ENCODE measurements around the gene KAZN.

KAZN gene

DNA sequence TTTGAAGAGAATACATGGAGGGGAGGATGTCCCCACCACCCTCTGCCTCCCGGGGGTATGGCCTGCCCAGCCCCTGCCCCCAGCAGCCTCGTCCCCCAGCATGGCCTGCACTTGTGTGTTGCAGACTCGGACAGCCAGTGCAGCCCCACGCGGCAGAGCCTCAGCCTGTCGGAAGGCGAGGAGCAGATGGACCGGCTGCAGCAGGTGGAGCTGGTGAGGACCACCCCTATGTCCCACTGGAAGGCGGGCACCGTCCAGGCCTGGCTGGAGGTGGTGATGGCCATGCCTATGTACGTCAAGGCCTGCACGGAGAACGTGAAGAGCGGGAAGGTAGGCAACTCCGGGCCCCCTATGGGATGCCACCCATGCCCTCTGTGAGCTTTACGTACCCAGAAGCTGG is 495.6 kb downstream of the KAZN start:
- H3K27ac ChIP-seq (ENCODE audit: low read length, poor library complexity, severe bottlenecking): no peak overlapping the region
- no peak overlapping the region for H3K4me2 ChIP-seq (ENCODE audit: low read length, poor library complexity, severe bottlenecking)
- H2BK5ac ChIP-seq (ENCODE audit: low read depth, low read length, poor library complexity, severe bottlenecking): no peak overlapping the region
- H3K4me3 ChIP-seq (ENCODE audit: insufficient read depth in 1 of 2, low read depth in 1 of 2, low read length in 2 of 2): no peak overlapping the region
- 91% methylated on average over 16 of the region's 16 CpGs for WGBS
- H2BK120ac ChIP-seq (ENCODE audit: low read depth, low read length): no peak overlapping the region
- peaks cover 2 to 24% of the 10 kb centered on the region in 2 experiments for H3K27me3 ChIP-seq (ENCODE audit: control insufficient read depth in 1 of 2, insufficient read depth in 1 of 2, low read length in 2 of 2)
- H3K79me1 ChIP-seq (replicated peaks; ENCODE audit: low read length, poor library complexity, severe bottlenecking): no peaks in the 10 kb centered on the region
- H2BK15ac ChIP-seq (ENCODE audit: low read depth, poor library complexity, severe bottlenecking): no peak overlapping the region
- H2AK5ac ChIP-seq (ENCODE audit: low read length, severe bottlenecking): no peak overlapping the region
- no peak for DNase-seq
- no peak overlapping the region for H3K9ac ChIP-seq (ENCODE audit: low read length)
- H4K8ac ChIP-seq (ENCODE audit: low read length): no peak overlapping the region
- H3K4me1 ChIP-seq (ENCODE audit: control insufficient read depth, insufficient read depth, low read depth, low read length): peaks cover 11% of the 10 kb centered on the region
- peak overlapping the region; percentile 10 for H4K91ac ChIP-seq (ENCODE audit: low read length)
- H3K4ac ChIP-seq (ENCODE audit: low read depth in 1 of 2, low read length in 2 of 2): no peak overlapping the region
- no peak overlapping the region for H2BK12ac ChIP-seq (ENCODE audit: low read length in 2 of 2)
- no peaks in the 10 kb centered on the region for H3K36me3 ChIP-seq (ENCODE audit: control insufficient read depth in 1 of 2, insufficient read depth in 2 of 2, low read depth in 1 of 2, low read length in 2 of 2)
- no peak overlapping the region for H2AFZ ChIP-seq (ENCODE audit: low read depth, low read length)
- H3K9me3 ChIP-seq (ENCODE audit: control insufficient read depth, low read length): no peaks in the 10 kb centered on the region
- H3K14ac ChIP-seq (ENCODE audit: low read length in 2 of 2): peak overlapping the region in 1 of 2 experiments; percentile 35
- H3K23ac ChIP-seq (ENCODE audit: low read length in 2 of 2): no peak overlapping the region
- no peak overlapping the region for H3K18ac ChIP-seq (ENCODE audit: low read depth in 1 of 2, low read length in 2 of 2)

DNA sequence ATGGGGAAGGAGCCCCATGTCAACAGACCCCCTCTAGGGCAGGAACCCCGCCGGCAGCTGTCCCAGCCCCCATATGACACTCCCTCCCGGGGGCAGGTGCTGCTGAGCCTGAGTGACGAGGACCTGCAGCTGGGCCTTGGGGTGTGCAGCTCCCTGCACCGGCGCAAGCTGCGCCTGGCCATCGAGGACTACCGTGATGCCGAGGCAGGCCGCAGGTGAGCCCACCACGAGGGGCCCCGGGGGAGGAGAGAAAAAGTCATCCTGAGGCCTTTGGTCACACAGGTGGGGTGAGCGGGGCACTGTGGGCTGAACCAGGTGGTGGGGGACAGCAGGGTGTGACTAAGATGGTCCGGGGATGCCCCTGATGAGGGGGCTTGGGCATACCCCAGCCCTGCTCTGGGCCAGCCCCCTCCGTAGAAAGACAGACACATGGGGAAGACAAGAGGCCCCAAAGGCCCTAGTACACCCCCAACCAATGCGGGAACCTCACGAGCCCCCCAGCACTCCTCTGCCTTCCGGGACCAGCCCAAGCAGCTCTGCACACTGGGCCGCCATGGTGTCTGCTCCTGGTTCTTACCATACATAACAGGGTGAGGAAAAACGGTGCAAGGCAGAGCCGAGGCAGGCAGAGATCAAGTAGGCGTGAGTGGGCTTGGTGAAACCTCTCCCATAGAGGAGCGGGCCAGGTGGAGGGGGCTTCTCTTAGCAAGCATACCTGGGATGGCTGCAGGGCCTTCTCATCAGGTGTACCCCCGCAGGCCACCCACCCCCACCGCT is 496.4 kb downstream of the KAZN start:
- Histone ChIP-seq H3K18ac (ENCODE audit: low read depth in 1 of 2, low read length in 2 of 2) (no peak overlapping the region), H3K4me1 (ENCODE audit: control insufficient read depth, insufficient read depth, low read depth, low read length) (peaks cover 8% of the 10 kb centered on the region), H2AK5ac (ENCODE audit: low read length, severe bottlenecking) (no peak overlapping the region), H2AFZ (ENCODE audit: low read depth, low read length) (no peak overlapping the region), H3K4me3 (ENCODE audit: insufficient read depth in 1 of 2, low read depth in 1 of 2, low read length in 2 of 2) (no peak overlapping the region), H3K4ac (ENCODE audit: low read depth in 1 of 2, low read length in 2 of 2) (no peak overlapping the region), H3K14ac (ENCODE audit: low read length in 2 of 2) (no peak overlapping the region), H3K27me3 (ENCODE audit: control insufficient read depth in 1 of 2, insufficient read depth in 1 of 2, low read length in 2 of 2) (peaks cover 10 to 31% of the 10 kb centered on the region in 2 experiments), H2BK12ac (ENCODE audit: low read length in 2 of 2) (no peak overlapping the region), H4K91ac (ENCODE audit: low read length) (no peak overlapping the region), H3K79me1 (replicated peaks; ENCODE audit: low read length, poor library complexity, severe bottlenecking) (no peaks in the 10 kb centered on the region), H3K4me2 (ENCODE audit: low read length, poor library complexity, severe bottlenecking) (no peak overlapping the region), H2BK120ac (ENCODE audit: low read depth, low read length) (no peak overlapping the region), H2BK5ac (ENCODE audit: low read depth, low read length, poor library complexity, severe bottlenecking) (no peak overlapping the region), H3K23ac (ENCODE audit: low read length in 2 of 2) (no peak overlapping the region), H2BK15ac (ENCODE audit: low read depth, poor library complexity, severe bottlenecking) (no peak overlapping the region), H4K8ac (ENCODE audit: low read length) (peak overlapping the region; percentile 7), H3K9me3 (ENCODE audit: control insufficient read depth, low read length) (no peaks in the 10 kb centered on the region), H3K27ac (ENCODE audit: low read length, poor library complexity, severe bottlenecking) (no peak overlapping the region), H3K36me3 (ENCODE audit: control insufficient read depth in 1 of 2, insufficient read depth in 2 of 2, low read depth in 1 of 2, low read length in 2 of 2) (no peaks in the 10 kb centered on the region), H3K9ac (ENCODE audit: low read length) (no peak overlapping the region)
- 91% methylated on average over 23 of the region's 26 CpGs for WGBS
- DNase-seq: no peak

DNA sequence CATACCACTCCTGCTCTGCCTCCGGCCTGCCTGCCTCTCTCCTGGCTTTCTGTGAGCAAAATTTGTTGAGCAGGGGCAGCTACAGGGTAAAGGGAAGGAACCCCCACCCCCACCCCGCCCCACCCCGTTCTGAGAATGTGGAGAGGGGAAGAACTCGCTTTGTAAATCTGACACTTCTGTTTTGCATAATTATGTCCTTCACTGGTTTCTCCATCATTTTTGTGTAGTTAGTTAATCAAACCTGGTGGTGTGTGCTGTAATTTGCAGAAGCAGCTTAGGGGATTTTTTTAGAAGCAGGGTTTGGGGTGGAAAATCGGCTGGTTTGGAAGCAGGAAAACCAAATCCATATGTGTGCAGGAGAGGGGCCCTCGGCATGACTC is 497.0 kb downstream of the KAZN start:
- Histone ChIP-seq H2AFZ (ENCODE audit: low read depth, low read length) (no peak overlapping the region), H3K9me3 (ENCODE audit: control insufficient read depth, low read length) (no peaks in the 10 kb centered on the region), H3K4ac (ENCODE audit: low read depth in 1 of 2, low read length in 2 of 2) (no peak overlapping the region), H3K27ac (ENCODE audit: low read length, poor library complexity, severe bottlenecking) (no peak overlapping the region), H4K8ac (ENCODE audit: low read length) (no peak overlapping the region), H3K27me3 (ENCODE audit: control insufficient read depth in 1 of 2, insufficient read depth in 1 of 2, low read length in 2 of 2) (peaks cover 11 to 34% of the 10 kb centered on the region in 2 experiments), H2BK120ac (ENCODE audit: low read depth, low read length) (no peak overlapping the region), H3K23ac (ENCODE audit: low read length in 2 of 2) (no peak overlapping the region), H3K4me3 (ENCODE audit: insufficient read depth in 1 of 2, low read depth in 1 of 2, low read length in 2 of 2) (no peak overlapping the region), H3K4me2 (ENCODE audit: low read length, poor library complexity, severe bottlenecking) (no peak overlapping the region), H2BK5ac (ENCODE audit: low read depth, low read length, poor library complexity, severe bottlenecking) (no peak overlapping the region), H3K36me3 (ENCODE audit: control insufficient read depth in 1 of 2, insufficient read depth in 2 of 2, low read depth in 1 of 2, low read length in 2 of 2) (no peaks in the 10 kb centered on the region), H3K14ac (ENCODE audit: low read length in 2 of 2) (no peak overlapping the region), H3K18ac (ENCODE audit: low read depth in 1 of 2, low read length in 2 of 2) (no peak overlapping the region), H3K4me1 (ENCODE audit: control insufficient read depth, insufficient read depth, low read depth, low read length) (peaks cover 5% of the 10 kb centered on the region), H4K91ac (ENCODE audit: low read length) (no peak overlapping the region), H3K9ac (ENCODE audit: low read length) (no peak overlapping the region), H2BK12ac (ENCODE audit: low read length in 2 of 2) (no peak overlapping the region), H2BK15ac (ENCODE audit: low read depth, poor library complexity, severe bottlenecking) (no peak overlapping the region), H3K79me1 (replicated peaks; ENCODE audit: low read length, poor library complexity, severe bottlenecking) (no peaks in the 10 kb centered on the region), H2AK5ac (ENCODE audit: low read length, severe bottlenecking) (no peak overlapping the region)
- DNase-seq: no peak
- WGBS: 52% methylated on average over 3 of the region's 6 CpGs

DNA sequence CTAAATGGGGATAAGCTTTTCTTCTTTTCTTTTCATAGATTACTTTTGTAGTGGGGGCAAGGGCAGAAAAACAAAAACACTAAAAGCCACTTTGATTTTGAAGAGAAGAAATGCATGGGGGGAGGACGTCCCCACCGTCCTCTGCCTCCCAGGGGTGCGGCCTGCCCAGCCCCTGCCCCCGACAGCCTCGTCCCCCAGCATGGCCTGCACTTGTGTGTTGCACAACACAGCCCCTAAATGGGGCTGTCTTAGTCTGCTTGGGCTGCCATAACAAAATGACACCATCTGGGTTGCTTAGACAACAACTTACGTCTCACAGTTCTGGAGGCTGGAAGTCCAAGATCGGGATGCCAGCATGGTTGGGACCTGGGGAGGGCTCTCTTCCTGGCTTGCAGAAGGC is 497.8 kb downstream of the KAZN start:
- H3K9ac ChIP-seq (ENCODE audit: low read length): no peak overlapping the region
- no peaks in the 10 kb centered on the region for H3K79me1 ChIP-seq (replicated peaks; ENCODE audit: low read length, poor library complexity, severe bottlenecking)
- no peak overlapping the region for H3K4ac ChIP-seq (ENCODE audit: low read depth in 1 of 2, low read length in 2 of 2)
- no peaks in the 10 kb centered on the region for H3K36me3 ChIP-seq (ENCODE audit: control insufficient read depth in 1 of 2, insufficient read depth in 2 of 2, low read depth in 1 of 2, low read length in 2 of 2)
- H3K4me1 ChIP-seq (ENCODE audit: control insufficient read depth, insufficient read depth, low read depth, low read length): peaks cover 3% of the 10 kb centered on the region
- no peak overlapping the region for H2BK12ac ChIP-seq (ENCODE audit: low read length in 2 of 2)
- H3K27me3 ChIP-seq (ENCODE audit: control insufficient read depth in 1 of 2, insufficient read depth in 1 of 2, low read length in 2 of 2): peaks cover 11 to 42% of the 10 kb centered on the region in 2 experiments
- H2BK15ac ChIP-seq (ENCODE audit: low read depth, poor library complexity, severe bottlenecking): no peak overlapping the region
- no peak for DNase-seq
- H3K27ac ChIP-seq (ENCODE audit: low read length, poor library complexity, severe bottlenecking): no peak overlapping the region
- 81% methylated on average over 7 of the region's 7 CpGs for WGBS
- H2BK5ac ChIP-seq (ENCODE audit: low read depth, low read length, poor library complexity, severe bottlenecking): no peak overlapping the region
- no peak overlapping the region for H3K23ac ChIP-seq (ENCODE audit: low read length in 2 of 2)
- no peak overlapping the region for H4K8ac ChIP-seq (ENCODE audit: low read length)
- H3K9me3 ChIP-seq (ENCODE audit: control insufficient read depth, low read length): no peaks in the 10 kb centered on the region
- H2AK5ac ChIP-seq (ENCODE audit: low read length, severe bottlenecking): no peak overlapping the region
- no peak overlapping the region for H2BK120ac ChIP-seq (ENCODE audit: low read depth, low read length)
- H4K91ac ChIP-seq (ENCODE audit: low read length): no peak overlapping the region
- H3K4me2 ChIP-seq (ENCODE audit: low read length, poor library complexity, severe bottlenecking): no peak overlapping the region
- H2AFZ ChIP-seq (ENCODE audit: low read depth, low read length): no peak overlapping the region
- H3K4me3 ChIP-seq (ENCODE audit: insufficient read depth in 1 of 2, low read depth in 1 of 2, low read length in 2 of 2): no peak overlapping the region
- H3K18ac ChIP-seq (ENCODE audit: low read depth in 1 of 2, low read length in 2 of 2): no peak overlapping the region
- H3K14ac ChIP-seq (ENCODE audit: low read length in 2 of 2): no peak overlapping the region
